ENCODE results near the gene NBAS.

Gene NBAS

GRCh38 chr2:15117409-15118050 is 443.6 kb downstream of the NBAS start:
- TF ChIP-seq CTCF (IDR thresholded peaks at IDR 0.05; ENCODE audit: insufficient read depth, low read length, poor library complexity, severe bottlenecking) (no peak), EZH2phosphoT487 (conservative IDR thresholded peaks at IDR 0.05; ENCODE audit: low read length) (no peak)
- H3F3A ChIP-seq (ENCODE audit: insufficient read depth) = no peaks in the 10 kb centered on the region
- H3K36me3 ChIP-seq (ENCODE audit: low read length) = no peaks in the 10 kb centered on the region
- no peaks in the 10 kb centered on the region for H3K9me2 ChIP-seq (replicated peaks; ENCODE audit: insufficient read depth, low read length)
- H2AFZ ChIP-seq (ENCODE audit: low read depth, low read length, severe bottlenecking) = no peak overlapping the region
- no peak overlapping the region for H3K4me3 ChIP-seq (ENCODE audit: insufficient read depth, low read length, poor library complexity, severe bottlenecking)
- H4K20me1 ChIP-seq (ENCODE audit: low read depth, low read length) = no peaks in the 10 kb centered on the region
- no peaks in the 10 kb centered on the region for H3K27me3 ChIP-seq (ENCODE audit: low read length)
- no peak overlapping the region for H3K9ac ChIP-seq (ENCODE audit: low read length)
- H3K27ac ChIP-seq (ENCODE audit: low read depth, low read length) = no peak overlapping the region
- H3K79me2 ChIP-seq (ENCODE audit: insufficient read depth, low read length) = no peaks in the 10 kb centered on the region
- H3K9me3 ChIP-seq (ENCODE audit: insufficient read depth, low read length) = no peaks in the 10 kb centered on the region
- no peak overlapping the region for H3K4me2 ChIP-seq (ENCODE audit: low read depth, low read length, poor library complexity, severe bottlenecking)

Data from SU-DHL-6 (cell line).